ENCODE results near the gene DNAJB1. TPM values are rescaled to one million over a fixed set of nuclear protein-coding genes. Genes with fewer than 3 reads are reported as not detected.

DNAJB1 gene
- total and polyA plus RNA-seq, 10 of the 15 experiments (the other 5 are each of a cell fraction or from before 2014, with no cell fraction given), result 4.8 to 65.8 (median 34.9) TPM

- Histone ChIP-seq H3K9me3 (replicated peaks; ENCODE audit: control insufficient read depth, insufficient read depth, low read length) (no peaks in the 10 kb centered on the region), H3K27me3 (replicated peaks in 1 of 2; ENCODE audit: control insufficient read depth in 2 of 2, insufficient read depth in 2 of 2, low read length in 1 of 2) (no peaks in the 10 kb centered on the region), H3K27ac (ENCODE audit: control insufficient read depth, insufficient read depth) (no peak overlapping the region), H3K9ac (ENCODE audit: control insufficient read depth, insufficient read depth, low read length) (no peak overlapping the region), H3K4me1 (ENCODE audit: control insufficient read depth, insufficient read depth, low read length) (peaks cover 2% of the 10 kb centered on the region; the same call in 1 of the 2 replicates), H3K4me2 (ENCODE audit: control insufficient read depth, insufficient read depth) (no peak overlapping the region), H3K79me2 (ENCODE audit: control insufficient read depth, insufficient read depth, low read length) (no peaks in the 10 kb centered on the region), H3K4me3 (no peak overlapping the region), H3K36me3 (ENCODE audit: control insufficient read depth in 2 of 2, insufficient read depth in 2 of 2, low read length in 1 of 2) (no peaks in the 10 kb centered on the region), H4K20me1 (ENCODE audit: control insufficient read depth, insufficient read depth) (no peaks in the 10 kb centered on the region), H2AFZ (ENCODE audit: control insufficient read depth, low read depth, low read length) (no peak overlapping the region)
- FAIRE-seq (no peak), ATAC-seq (no peak), DNase-seq (ENCODE audit: low read depth, low spot score) (no peak)
- ChIA-PET CTCF (interaction anchor here (1.2 to 1.9 kb wide), 4 partner anchors 9 to 60 kb away, joined by 4 to 9 read pairs (median 5); no protein-coding TSS in a partner anchor), SMC1A (ENCODE audit: uncharacterized antibody, unreplicated experiment) (interaction anchor here (0.8 to 1.3 kb wide), 2 partner anchors 10 to 13 kb away, joined by 3 read pairs; no protein-coding TSS in a partner anchor), RAD21 (ENCODE audit: unreplicated experiment) (no interaction called here), POLR2A (interaction anchor here (0.6 to 0.7 kb wide), 4 partner anchors 13 to 194 kb away, joined by 3 to 8 read pairs (median 6); partner anchors contain the start of gene ADGRE5)
- intact Hi-C loops (cut with micrococcal nuclease; ENCODE audit: unreplicated experiment), result no loop called here
- in situ Hi-C loops (cut with MboI), result no loop called here
- no peak for TF ChIP-seq TARDBP (IDR thresholded peaks at IDR 0.05; ENCODE audit: borderline replicate concordance)
- no peak for TF ChIP-seq HDAC6 (IDR thresholded peaks at IDR 0.05; ENCODE audit: unreplicated experiment)
- TF ChIP-seq E2F4 (IDR thresholded peaks at IDR 0.05; ENCODE audit: low read depth, low read length), result no peak
- TF ChIP-seq NR2C2 (IDR thresholded peaks at IDR 0.05; ENCODE audit: borderline replicate concordance, control insufficient read depth, insufficient read length, low read depth), result no peak
- TF ChIP-seq JUND (IDR thresholded peaks at IDR 0.05; ENCODE audit: low read depth, low read length), result no peak
- no peak for TF ChIP-seq CBX5 (IDR thresholded peaks at IDR 0.05; ENCODE audit: low read depth)
- TF ChIP-seq RUNX3 (IDR thresholded peaks at IDR 0.05; ENCODE audit: low read length), result no peak
- no peak for TF ChIP-seq TCF3 (IDR thresholded peaks at IDR 0.05; ENCODE audit: borderline replicate concordance, insufficient read depth, low read depth, low read length)
- TF ChIP-seq HCFC1 (IDR thresholded peaks at IDR 0.05; ENCODE audit: low read length), result no peak
- no peak for TF ChIP-seq NRF1 (conservative IDR thresholded peaks at IDR 0.05; ENCODE audit: low read depth, low read length)
- no peak for TF ChIP-seq CEBPZ (IDR thresholded peaks at IDR 0.05; ENCODE audit: low read depth, low read length)
- no peak for TF ChIP-seq ELK1 (IDR thresholded peaks at IDR 0.05; ENCODE audit: low read depth, low read length)
- no peak for TF ChIP-seq GATAD2B (conservative IDR thresholded peaks at IDR 0.05; ENCODE audit: low read depth)
- TF ChIP-seq MYB (IDR thresholded peaks at IDR 0.05; ENCODE audit: borderline replicate concordance, low read depth, low read length), result no peak
- no peak for TF ChIP-seq CEBPB (IDR thresholded peaks at IDR 0.05; ENCODE audit: borderline replicate concordance in 1 of 2, low read depth in 2 of 2, low read length in 2 of 2)
- no peak for TF ChIP-seq PAX5 (IDR thresholded peaks at IDR 0.05; ENCODE audit: borderline replicate concordance, low read depth, low read length)
- WGBS (ENCODE audit: insufficient coverage, insufficient replicate concordance, low lambda C conversion rate, missing lambda C conversion rate), result 64% methylated on average over 6 of the region's 6 CpGs
- BruUV-seq (replicated peaks), result no TSS peak
These were observed 20.8 kb downstream of the DNAJB1 start for GRCh38 chr19:14497228-14497921.
